ENCODE results near the gene UNC13B. TPM values are rescaled to one million over a fixed set of nuclear protein-coding genes. Genes with fewer than 3 reads are reported as not detected.
A peak's percentile ranks its signal among the peaks of the same experiment; 100 is the strongest.

UNC13B gene
- total RNA-seq, 1 experiment from 2014 or later = 48.2 TPM

- H4K20me1 ChIP-seq (ENCODE audit: control insufficient read depth, insufficient read depth, insufficient read length) = no peaks in the 10 kb centered on the region
- no peak overlapping the region for H2BK20ac ChIP-seq (ENCODE audit: low read depth, low read length, poor library complexity, severe bottlenecking)
- H3K23me2 ChIP-seq (ENCODE audit: insufficient read length, low read depth, low read length, poor library complexity, severe bottlenecking) = no peaks in the 10 kb centered on the region
- H2BK5ac ChIP-seq (ENCODE audit: insufficient read length, low read length) = no peak overlapping the region
- WGBS (ENCODE audit: extremely low coverage, insufficient read length, low lambda C conversion rate) = no CpG with 5 or more reads among the region's 3 CpGs
- H2BK12ac ChIP-seq (ENCODE audit: insufficient read length, low read depth, low read length) = no peak overlapping the region
- no peak overlapping the region for H4K91ac ChIP-seq (ENCODE audit: insufficient read length, low read depth, low read length)
- H3K14ac ChIP-seq (ENCODE audit: insufficient read depth, low read length) = no peak overlapping the region
- no peak overlapping the region for H3K18ac ChIP-seq (ENCODE audit: insufficient read length, low read depth, low read length)
- no peak overlapping the region for H3K4ac ChIP-seq (ENCODE audit: low read depth, low read length)
- Mint-ChIP-seq H3K36me3 (ENCODE audit: insufficient read depth in 1 of 3, low read depth in 3 of 3) (no peaks in the 10 kb centered on the region), H3K27me3 (ENCODE audit: low read depth) (no peaks in the 10 kb centered on the region), H3K27ac (peak overlapping the region in 1 of 3 experiments; percentile 47; a peak in 2 of 7 replicates), H3K4me1 (no peaks in the 10 kb centered on the region), H3K4me3 (no peak overlapping the region), H3K9me3 (no peaks in the 10 kb centered on the region)
- no peak overlapping the region for H3K56ac ChIP-seq (ENCODE audit: insufficient read length, low read depth, low read length)
- no peak overlapping the region for H4K5ac ChIP-seq (ENCODE audit: insufficient read length, low read depth, low read length)
- no peak overlapping the region for H2BK15ac ChIP-seq (ENCODE audit: low read depth, low read length)
- no peak overlapping the region for H3K23ac ChIP-seq (ENCODE audit: insufficient read length, low read depth, low read length)
- no peak overlapping the region for H4K8ac ChIP-seq (replicated peaks; ENCODE audit: insufficient read length, low read depth, low read length)
- H3K27me3 ChIP-seq (ENCODE audit: insufficient read depth, low read length) = no peaks in the 10 kb centered on the region
- H2AFZ ChIP-seq (ENCODE audit: low read length) = no peak overlapping the region
- no peak overlapping the region for H2AK5ac ChIP-seq (ENCODE audit: insufficient read length, low read length)
- H3K9ac ChIP-seq (ENCODE audit: extremely low read depth, insufficient read length, low read length) = no peak overlapping the region
- no peaks in the 10 kb centered on the region for H3K79me2 ChIP-seq (ENCODE audit: insufficient read depth, low read length)
- H3T11ph ChIP-seq (ENCODE audit: low read length) = no peak overlapping the region
- TF ChIP-seq CTCF (conservative IDR thresholded peaks at IDR 0.05) = no peak
- no peak overlapping the region for H2BK120ac ChIP-seq (ENCODE audit: low read depth, low read length, poor library complexity, severe bottlenecking)
- no peak for DNase-seq
- no peaks in the 10 kb centered on the region for H3K4me1 ChIP-seq (ENCODE audit: insufficient read depth, low read length)
- no peaks in the 10 kb centered on the region for H3K9me3 ChIP-seq (ENCODE audit: control insufficient read depth, low read depth, low read length)
- no peak overlapping the region for H3K27ac ChIP-seq (ENCODE audit: insufficient read length, low read depth, low read length)
- no peaks in the 10 kb centered on the region for H3K79me1 ChIP-seq (ENCODE audit: insufficient read depth, low read depth, low read length, poor library complexity, severe bottlenecking)
- no peak overlapping the region for H3K4me2 ChIP-seq (ENCODE audit: insufficient read depth, insufficient read length, low read length)
Observed at GRCh38 chr9:35353731-35354365, 192.0 kb downstream of the UNC13B start.
